Renal pelvis (tissue), 4 donors: ENCODE data around the gene GMPR. TPM values are rescaled to one million over a fixed set of nuclear protein-coding genes. Genes with fewer than 3 reads are reported as not detected.
"Not testable (repeated sequence)": the region's sequence is repeated elsewhere in the genome, so short reads cannot be mapped to it uniquely, and the experiment has no call there.

Experiments
- DNase-seq: peaks from one replicate; pipeline ENCODE4 v3.0.0-alpha.2; 2013
- polyA plus RNA-seq, 3 donors: library from polyadenylated mRNA; unstranded; fragments of 120-200 nt; gene quantifications; one replicate each; pipeline ENCODE4 v1.2.1, GENCODE V29; 2013; ENCODE audit not compliant: insufficient read length in 3 of 3

The GMPR gene
- polyA plus RNA-seq, 3 donors, result 9.8 to 11.9 (median 10.8) TPM

DNA sequence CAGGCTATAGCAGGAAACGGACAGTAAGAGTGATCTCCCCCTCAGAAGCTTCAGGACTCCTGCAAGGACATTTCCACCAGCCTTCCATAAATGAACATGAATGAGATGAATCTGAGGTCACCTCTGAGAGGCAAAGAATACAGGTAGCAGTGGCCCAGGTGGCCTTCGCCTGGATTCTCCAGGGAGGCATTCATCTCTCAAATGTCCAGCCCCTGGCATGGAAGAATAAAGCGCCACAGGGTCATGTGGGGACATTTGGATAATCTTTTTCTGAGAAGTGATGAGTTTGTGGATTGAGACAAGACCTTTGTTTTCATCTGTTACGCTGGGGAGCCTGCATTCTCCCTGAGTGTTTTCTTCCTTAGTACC lies 2.9 kb downstream of the GMPR start:
- no peak for DNase-seq

GRCh38 chr6:16243055-16243454 lies 4.7 kb downstream of the GMPR start:
- DNase-seq, result no peak

DNA sequence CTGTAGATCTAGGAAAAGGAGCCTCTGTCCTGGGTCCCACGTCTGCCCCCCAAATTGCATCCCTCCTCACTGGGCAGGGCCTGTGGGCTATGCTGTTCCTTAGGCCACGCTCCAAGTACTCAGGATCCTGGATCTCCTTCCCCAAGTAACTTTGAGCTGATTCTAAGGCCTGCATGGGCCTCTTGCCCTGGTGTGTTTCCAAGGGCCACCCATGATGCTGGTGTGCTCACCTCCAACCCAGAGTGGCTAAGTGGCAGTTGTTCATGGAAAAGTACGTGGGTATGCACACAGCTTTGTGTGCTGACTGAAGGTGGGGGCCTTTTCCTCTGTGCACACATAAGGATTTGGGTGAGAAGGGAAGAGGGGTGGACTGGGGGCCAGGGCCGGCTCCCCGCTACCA lies 5.3 kb downstream of the GMPR start:
- DNase-seq, result no peak

GRCh38 chr6:16244446-16244845 lies 6.1 kb downstream of the GMPR start:
- DNase-seq, result no peak

DNA sequence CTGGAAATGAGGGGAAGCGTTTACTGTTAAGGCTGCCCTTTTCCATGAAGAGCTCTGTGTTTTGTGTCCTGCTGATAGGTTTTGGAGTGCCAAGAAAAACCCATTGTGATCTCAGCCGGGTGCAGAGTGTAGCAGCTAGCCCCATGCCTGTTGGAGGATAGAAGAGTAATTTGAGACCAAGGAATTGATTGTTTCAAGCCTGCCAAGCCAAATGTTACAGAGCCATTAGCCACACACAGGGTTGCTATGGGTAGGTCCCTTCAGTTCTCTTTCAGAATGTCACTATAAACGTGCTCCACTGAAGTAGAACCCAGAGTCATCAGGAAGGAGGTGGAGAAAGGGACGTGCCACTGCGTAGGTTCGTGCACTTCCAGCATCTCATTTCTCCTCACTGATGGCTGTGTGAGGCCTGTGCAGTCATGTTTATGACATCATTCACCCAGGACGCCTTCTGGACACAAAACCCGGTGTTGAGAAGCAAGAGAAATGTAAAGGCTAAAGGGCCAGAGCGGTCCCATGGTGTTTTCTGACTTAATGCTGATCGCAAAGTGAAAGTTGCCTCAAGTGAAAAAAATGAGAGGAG lies 6.6 kb downstream of the GMPR start:
- no peak for DNase-seq

DNA sequence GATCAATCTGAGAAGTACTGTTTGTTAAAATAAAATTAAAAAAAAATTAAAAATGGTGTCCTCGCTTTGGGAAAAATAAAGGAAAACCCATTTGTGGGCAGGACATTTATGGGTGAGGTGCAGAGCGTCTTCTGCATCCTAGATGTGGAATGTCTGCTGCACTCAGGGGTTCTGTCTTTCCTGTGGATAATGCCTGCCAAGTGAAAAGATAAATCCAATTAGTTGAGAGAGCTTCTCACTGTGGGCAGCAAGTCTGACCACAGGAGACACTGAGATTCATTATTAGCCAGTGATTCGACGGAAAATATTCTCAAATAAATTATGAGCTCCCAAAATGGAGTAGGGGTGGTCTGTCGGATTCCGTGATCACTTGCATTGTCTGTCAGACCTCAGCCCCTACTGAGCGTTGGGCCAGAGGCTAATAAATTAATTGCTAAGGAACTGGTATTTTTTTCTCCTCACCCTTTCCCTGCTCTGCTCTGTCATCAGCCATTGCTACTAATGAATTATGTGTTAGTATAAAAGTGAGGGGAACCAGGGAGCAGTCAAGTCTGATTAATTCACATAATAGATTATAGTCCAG lies 10.0 kb downstream of the GMPR start:
- no peak for DNase-seq

GRCh38 chr6:16249971-16250370 lies 11.6 kb downstream of the GMPR start:
- no peak for DNase-seq

GRCh38 chr6:16251706-16252105 lies 13.3 kb downstream of the GMPR start:
- DNase-seq, result no peak

GRCh38 chr6:16252686-16253299 lies 14.4 kb downstream of the GMPR start:
- DNase-seq, result no peak

- DNase-seq, result no peak
Measured at GRCh38 chr6:16253399-16254144, 15.2 kb downstream of the GMPR start.

DNA sequence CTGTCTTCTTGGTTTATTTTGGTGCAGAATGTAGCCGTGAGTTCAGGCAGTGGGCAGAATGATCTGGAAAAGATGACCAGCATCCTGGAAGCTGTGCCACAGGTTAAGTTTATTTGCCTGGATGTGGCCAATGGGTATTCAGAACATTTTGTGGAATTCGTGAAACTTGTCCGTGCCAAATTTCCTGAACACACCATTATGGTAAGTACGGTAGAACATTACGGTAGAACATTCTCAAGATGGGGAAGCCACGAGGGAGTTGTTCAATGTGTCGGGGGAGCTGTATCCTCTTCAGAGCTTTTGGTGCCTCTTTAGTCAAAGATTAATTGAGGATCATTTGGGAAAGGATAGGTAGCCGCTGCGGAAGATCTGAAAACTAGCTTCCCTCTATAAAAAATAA lies 16.1 kb downstream of the GMPR start:
- no peak for DNase-seq

DNA sequence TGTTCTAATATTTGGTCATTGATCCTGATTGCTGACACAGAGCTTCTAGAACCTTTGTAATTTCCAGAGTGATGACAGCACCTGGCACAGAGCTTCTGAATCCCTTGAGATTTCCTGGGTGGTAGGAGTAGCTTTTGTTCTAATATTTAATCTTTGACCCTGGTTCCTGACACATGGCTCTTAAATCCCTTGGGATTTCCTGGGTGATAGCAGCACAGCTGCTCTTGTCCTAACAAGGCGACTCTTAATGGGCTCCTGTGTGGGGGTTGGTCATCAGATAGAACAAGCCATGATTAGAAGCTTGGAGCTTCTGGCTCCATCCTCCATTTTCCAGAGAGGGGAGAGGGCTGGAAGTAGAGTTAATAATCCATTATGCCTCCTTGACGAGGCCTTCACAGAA lies 18.4 kb downstream of the GMPR start:
- DNase-seq, result no peak

DNA sequence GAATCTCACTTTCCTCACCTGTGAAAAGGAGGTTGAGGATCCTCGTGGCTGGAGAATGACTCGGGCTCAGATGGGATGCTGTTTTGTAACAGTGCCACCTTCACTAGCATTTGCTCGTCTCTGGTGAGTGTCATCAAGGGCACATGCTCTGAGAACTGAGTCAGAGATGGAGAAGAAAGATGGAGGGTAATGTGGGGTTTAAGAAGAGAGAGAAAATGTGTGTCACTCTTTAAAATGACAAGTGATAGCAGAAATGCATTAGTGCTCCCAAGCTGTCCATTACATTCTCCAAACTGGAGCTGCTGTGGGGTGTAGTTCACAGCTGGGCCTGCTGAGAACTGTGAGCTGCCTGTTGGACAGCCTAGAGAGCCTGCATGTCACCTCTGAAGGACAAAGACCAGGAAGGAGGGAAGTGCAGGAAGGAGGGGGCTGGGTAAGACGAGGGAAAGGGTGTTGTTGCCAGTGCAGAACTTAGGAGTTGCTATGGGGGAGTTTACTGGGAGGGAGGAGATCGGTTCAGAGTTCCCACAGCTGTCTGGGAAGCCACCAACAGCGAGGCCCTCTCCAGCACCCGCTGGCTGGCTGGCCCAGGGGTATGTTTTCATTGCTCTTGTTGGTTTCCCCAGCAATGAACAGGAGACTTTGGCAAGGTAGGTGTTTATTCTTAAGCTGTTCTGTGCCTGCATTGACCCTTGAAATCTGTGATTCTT lies 19.8 kb downstream of the GMPR start:
- DNase-seq, result no peak

- no peak for DNase-seq
Measured at GRCh38 chr6:16258709-16259075, 20.3 kb downstream of the GMPR start.

GRCh38 chr6:16259604-16260003 lies 21.2 kb downstream of the GMPR start:
- DNase-seq, result not testable (repeated sequence)

GRCh38 chr6:16260602-16261001 lies 22.2 kb downstream of the GMPR start:
- not testable (repeated sequence) for DNase-seq

GRCh38 chr6:16262773-16263172 lies 24.4 kb downstream of the GMPR start:
- DNase-seq, result not testable (repeated sequence)

- DNase-seq, result not testable (repeated sequence)
Measured at GRCh38 chr6:16263464-16264099, 25.2 kb downstream of the GMPR start.

- no peak for DNase-seq
Measured at GRCh38 chr6:16264785-16265184, 26.4 kb downstream of the GMPR start.

DNA sequence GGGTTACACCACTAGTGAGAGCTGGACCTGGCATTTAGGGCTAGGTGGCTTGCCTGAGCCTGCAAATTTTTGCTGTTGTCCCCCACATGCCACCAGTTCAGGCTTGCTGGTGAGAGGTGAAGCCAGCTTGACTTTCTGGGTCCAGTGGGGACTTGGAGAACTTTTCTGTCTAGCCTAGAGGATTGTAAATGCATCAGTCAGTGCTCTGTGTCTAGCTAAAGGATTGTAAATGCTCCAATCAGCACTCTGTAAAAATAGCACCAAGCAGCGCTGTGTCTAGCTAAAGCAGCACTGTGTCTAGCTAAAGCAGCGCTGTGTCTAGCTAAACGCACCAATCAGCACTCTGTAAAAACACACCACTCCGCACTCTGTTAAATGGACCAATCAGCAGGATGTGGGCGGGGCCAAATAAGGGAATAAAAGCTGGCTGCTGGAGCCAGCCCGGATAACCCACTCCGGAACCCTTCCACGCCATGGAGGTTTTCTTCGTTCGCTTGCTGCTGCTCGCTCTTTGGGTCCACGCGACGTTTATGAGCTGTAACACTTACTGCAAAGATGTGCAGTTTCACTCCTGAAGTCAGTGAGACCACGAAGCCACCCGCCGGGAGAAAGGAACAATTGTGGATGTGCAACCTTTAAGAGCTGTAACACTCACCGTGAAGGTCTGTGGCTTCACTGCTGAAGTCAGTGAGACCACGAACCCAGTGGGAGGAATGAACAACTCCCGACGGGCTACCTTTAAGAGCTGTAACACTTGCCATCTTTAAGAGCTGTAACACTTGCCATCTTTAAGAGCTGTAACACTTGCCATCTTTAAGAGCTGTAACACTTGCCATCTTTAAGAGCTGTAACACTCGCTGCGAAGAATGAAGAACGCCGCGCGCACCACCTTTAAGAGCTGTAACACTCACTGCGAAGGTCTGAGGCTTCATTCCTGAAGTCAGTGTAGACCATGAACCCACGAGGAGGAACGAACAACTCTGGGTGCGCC lies 27.3 kb downstream of the GMPR start:
- no peak for DNase-seq
